ENCODE data around the gene RBM34.

The RBM34 gene

DNA sequence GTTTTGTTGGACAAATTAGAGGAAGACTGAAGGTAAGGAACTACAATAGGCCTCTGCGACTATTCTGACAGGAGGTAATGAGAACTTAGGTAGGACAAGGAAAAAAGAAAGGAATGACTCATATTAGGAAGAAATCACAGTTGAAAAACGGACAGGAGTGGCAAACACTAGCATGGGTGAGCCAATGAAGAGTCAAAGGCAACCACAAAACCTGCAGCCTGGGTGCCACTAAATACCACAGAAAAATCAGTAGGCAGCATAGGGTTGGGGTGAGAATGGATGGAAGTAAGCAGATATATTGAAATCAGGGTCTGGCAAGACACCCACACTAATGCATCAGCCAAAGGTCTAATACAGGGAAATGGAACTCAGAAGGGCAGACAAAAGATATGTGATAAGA, 10.0 kb downstream of the RBM34 start:
- peak in 1 of 5 experiments; percentile 60 for DNase-seq

DNA sequence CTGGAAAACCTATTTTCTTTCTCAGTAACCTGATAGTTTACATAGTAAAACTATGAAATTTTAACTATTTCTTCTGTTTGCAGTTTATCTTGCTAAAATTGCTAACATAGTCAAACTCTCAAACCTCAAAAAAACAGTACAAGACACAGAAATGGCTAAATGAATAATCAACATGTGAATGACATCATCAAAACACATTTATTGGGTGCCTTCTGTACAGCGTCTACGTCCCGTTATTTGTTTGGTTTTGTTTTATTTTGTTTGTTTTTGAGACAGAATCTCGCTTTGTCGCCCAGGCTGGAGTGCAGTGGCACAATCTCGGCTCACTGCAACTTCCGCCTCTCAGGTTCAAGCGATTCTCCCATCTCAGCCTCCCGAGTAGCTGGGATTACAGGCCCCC, 11.2 kb downstream of the RBM34 start:
- no peak for DNase-seq

DNA sequence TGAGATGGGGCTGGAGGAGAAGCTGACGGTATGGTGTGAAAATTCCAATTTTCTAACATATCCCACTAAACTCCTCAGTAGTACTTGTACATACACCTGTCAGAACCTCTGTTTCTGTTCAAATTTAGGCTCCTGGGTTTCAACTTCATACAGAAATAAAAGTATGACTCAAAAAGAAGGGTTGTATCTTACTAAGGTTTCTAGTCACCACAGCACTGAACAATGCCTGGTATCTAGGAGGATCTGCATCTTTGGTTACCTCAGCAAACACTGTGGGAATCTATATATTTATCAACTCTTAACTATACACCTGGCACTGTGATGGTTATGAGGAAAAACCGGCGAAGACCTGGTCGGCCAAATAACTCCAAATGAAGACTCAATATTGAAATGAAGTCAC, 13.8 kb downstream of the RBM34 start:
- DNase-seq: peak in 1 of 5 experiments; percentile 43

DNA sequence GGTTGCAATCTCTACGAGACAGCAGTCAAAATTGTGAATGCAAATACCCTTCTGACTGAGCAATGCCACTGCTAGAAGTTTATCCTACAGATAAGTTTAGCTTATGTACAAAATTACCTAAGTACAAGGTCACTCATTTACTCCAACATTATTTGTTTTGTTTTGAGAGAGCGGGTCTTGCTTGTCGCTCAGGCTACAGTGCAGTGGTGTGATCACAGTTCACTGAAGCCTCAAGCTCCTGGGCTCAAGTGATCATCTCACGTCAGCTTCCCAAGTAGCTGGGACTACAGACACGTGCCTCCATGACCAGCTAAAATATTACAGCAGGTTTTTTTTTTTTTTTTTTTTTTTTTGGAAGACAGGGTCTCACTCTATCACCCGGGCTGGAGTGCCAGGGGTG, 15.4 kb downstream of the RBM34 start:
- DNase-seq: no peak

DNA sequence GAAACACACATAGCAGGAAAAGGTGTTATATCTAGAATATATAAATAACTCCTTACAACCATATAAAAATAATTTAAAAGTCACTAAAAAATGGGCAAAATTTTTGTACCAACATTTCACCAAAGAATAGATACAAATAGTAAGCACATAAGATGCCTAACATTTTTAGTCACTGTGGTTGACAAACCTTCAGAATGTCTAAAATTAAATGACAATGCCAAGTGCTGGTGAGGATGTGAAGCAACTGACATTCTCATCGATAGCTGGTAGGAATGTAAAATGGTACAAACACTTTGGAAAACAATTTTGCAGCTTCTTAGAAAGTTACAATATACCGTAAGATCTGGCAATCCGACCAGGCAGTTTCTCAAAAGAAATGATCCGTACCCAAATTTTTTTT, 18.1 kb downstream of the RBM34 start:
- no peak for DNase-seq

DNA sequence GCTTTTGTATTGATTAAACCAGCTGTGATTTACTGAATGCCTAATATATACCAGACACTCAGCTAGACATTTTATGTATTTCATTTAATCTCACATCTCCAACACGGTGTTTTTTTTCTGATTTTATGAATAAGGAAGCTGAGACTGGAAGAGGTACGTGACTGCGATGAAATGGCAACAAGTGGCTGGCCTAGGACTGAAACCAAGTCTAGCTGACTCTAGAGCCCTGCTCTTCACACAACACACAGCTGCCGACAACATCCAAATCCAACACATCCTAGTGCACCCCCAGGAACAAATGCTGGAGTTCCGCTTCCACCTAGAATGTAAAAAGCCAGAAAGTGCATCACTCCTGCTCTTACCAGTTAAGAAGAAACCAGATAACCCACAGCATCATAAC, 21.7 kb downstream of the RBM34 start:
- DNase-seq: no peak

DNA sequence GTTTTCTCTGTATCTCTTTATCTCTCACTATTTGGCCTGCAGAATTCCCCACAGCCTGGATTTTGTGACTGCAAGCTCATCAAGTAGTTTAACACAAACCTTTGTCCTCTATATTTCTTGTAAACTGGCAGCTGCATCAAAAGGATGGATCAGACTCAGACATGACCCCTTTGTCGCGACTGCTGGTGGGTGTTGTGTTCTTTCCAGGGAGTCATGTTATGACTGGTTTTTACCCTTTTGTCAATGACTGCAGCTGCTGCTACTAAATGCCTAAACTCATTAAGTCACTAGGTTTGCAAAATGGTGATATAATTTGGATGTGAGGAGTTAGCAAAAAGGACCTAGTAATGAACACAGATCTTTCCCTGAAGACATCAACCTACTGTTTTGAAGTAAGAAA, 22.2 kb downstream of the RBM34 start:
- DNase-seq: peak in 1 of 5 experiments; percentile 48

DNA sequence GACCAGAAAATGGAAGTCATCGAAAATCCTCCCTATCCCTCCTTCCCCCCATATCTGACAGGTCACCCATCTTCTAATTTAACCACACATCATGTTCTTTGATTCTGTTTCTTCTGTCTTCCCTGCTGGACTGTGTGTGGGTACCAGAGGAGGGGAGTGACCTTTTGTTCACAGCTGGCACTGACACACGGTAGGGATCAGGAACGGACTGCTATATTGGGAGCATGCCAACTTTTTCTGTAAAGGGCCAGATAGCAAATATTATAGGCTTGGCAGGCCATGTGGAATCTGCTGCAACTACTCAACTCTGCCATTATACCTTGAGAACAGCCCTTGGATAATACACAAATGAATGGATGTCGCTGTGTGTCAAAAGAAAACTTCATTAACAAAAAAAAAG, 24.9 kb downstream of the RBM34 start:
- no peak for DNase-seq

DNA sequence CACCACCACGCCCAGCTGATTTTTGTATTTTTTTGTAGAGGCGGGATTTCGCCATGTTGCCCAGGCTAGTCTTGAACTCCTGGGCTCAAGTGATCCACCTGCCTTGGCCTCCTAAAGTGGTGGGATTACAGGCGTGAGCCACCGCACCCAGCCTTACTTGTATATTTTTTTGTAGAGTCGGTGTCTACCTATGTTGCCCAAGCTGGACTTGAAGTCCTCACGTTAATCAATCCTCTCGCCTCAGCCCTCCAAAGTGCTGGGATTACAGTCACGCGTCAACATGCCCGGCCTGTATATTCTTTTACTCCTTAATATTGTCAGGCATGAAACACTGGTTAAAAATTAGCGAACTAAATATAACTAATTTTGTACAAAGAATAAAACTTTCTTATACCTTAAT, 26.9 kb downstream of the RBM34 start:
- no peak for DNase-seq

DNA sequence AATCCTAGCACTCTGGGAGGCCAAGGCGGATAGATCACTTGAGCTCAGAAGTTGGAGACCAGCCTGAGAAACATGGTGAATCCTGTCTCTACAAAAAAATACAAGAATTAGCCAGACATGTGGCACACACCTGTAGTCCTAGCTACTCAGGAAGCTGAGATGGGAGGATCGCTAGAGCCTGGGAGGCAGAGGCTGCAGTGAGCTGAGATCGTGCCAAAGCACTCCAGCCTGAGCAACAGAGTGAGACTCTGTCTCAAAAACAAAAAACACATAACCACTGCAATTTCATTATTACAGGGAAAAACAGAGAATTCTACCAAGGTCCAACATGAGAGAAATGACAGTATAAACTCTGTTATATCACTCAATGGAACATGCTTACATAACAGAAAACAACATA, 28.0 kb downstream of the RBM34 start:
- no peak for DNase-seq

DNA sequence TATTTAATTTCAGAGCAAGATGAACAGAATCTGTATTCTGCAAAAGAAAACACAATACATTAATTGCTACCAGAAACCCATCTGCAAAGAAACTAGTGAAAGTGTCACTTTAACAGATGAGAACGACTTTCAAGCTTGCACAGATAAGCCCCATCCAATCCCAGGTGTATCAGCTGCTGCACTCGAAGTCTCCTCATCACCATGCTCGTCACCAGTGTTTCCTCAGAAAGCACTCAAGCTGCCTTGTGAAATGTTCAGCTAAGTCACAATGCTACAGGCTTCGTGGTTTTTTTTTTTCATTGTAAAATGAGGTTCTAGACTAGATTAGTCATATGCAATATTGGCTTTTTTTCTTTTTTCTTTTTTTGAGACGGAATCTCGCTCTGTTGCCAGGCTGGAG, 29.1 kb downstream of the RBM34 start:
- peak in 1 of 5 experiments; percentile 91 for DNase-seq

DNA sequence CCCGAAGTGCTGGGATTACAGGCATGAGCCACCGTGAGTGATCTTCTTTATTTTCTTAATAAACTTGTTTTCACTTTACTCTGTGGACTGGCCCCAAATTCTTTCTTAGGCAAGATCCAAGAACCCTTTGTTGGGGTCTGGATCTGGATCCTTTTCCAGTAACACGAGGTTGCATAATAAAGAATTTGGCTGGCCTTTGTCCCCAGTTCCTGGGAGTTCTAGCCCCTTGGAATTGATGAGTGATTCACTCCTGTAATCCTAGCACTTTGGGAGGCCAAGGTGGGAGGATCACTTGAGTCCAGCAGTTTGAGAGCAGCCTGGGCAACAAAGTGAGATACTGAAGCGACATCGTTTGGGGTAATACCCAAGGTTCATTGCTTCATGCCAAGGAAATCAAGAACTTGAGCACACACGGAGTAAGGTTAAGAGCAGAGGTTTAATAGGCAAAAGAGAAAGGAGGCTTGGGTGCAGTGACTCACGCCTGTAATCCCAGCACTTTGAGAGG, 30.2 kb downstream of the RBM34 start:
- DNase-seq: no peak

DNA sequence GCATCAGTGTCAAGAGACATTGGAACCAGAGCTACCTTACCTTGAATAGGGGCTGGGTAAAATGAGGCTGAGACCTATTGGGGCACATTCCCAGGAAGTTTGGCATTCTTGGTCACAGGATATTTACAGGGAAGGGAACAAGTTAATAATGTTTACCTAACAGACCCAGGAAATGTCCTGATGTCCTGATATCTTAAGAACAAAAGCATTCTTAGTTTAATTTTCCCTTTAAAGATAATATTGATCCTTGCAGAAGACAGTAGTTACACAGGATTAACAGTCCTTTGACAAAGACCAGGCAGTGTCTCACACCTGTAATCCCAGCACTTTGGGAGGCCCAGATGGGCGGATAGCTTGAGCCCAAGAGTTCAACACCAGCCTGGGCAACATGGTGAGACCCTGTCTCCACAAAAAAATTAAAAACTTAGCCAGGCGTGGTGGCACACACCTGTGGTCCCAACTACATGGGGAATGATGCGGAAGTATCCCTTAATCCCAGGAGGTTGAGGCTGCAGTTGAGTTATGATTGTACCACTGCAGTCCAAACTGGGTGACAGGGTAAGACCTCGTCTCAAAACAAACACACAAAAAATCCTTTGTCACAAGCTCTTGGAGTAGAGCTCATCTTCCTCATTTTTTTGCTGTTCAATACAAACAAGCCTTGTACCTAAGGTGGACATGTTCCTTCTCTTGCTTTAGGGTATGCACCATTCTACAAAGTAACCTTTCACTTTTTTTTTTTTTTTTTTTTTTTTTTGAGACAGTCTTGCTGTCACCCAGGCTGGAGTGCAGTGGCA, 31.1 kb downstream of the RBM34 start:
- DNase-seq: no peak

DNA sequence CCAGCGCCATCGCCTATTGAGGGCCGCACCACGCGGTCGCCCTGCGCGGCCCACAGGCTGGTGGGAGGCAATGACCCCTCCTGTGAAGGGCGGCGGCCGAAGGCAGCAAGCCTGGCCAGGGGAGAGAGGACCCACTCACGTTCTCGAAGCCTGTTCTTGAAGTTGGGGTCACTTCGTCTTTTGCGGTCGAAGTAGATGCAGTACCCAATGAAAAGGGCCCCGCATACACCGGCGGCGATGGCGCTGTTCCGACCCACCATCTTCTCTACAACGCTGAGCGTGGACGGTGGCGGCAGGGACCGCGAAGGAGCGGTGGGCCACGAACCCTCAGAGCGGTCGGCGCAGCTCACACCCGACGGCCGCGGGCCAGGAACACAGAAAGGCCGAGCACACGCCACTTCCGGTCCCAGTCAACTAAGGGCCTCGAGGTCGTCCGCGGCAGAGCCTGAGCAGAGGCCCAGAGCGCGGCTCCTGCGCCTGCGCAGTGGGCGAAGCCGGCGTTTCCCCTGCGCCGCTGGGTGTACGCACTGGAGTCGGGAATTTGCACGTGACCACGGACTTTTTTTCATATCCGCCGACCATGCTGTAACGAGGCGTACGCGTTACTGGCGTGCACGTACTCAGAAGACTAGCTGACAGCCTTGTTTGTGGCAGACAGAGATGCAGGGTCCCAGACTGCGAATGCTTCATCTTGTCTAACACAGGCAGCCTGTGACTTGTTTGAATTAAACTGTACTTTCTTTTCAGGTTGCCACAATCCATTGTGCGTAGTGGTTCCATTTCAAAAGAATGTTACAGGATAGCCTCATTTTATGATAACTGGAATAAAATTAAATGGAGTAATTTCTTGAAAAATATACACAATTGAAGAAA, 32.4 kb downstream of the RBM34 start, which contains the start of gene TOMM20:
Gene TOMM20 (minus strand): TSS at position 382 of the 873 bp plus-strand sequence. CDS start 122 bp downstream, at position 260.
- peak; percentile 85 to 98 (median 92) for DNase-seq

DNA sequence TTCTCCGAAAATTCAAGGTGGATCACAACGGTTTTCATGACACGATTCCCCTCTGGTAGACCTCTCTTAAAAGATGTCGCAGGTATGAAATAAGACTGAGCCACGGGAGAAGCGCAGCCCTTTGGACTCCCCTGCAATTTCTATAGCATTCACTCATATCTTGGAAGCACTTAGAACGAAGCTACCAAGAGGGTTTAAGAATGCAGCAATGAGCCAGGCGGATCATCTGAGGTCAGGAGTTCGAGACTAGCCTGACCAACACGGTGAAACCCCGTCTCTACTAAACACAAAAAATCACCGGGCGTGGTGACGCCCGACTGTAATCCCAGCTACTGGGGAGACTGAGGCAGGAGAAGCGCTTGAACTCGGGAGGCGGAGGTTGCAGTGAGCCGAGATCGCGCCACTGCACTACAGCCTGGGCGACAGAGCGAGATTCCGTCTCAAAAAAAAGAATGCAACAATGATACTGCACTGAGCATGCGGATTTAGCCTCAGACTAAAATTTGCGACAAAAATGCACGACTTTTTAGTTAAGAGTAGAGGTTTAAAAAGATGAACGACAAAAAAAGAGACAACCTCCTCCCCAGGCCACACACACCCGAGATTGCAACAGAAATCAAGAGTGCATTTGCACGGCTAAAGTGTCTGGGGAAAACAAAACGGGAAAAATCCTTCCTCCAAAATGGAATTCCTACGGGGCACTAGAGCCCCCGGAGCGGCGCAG, 33.2 kb downstream of the RBM34 start:
- peak in 2 of 5 experiments; percentile 6 to 42 for DNase-seq

DNA sequence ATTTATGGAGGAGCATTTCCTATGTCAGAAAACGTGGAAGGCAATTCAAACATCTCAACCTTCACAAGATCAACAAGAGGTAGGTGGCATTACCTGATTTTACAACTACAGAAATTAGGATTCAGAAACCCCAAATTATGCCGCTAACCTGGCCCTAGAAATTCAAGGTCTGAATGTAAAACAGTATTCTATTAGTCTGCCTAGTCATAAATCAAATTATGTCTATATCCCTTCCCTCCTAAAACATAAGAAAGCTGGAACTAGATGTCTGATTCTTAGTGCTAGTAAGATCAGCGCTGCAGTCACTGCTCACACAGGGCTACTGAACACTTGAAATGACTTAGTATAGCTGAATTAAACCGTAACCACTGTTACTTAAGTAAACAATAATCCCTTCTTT, 33.8 kb downstream of the RBM34 start:
- DNase-seq: no peak

DNA sequence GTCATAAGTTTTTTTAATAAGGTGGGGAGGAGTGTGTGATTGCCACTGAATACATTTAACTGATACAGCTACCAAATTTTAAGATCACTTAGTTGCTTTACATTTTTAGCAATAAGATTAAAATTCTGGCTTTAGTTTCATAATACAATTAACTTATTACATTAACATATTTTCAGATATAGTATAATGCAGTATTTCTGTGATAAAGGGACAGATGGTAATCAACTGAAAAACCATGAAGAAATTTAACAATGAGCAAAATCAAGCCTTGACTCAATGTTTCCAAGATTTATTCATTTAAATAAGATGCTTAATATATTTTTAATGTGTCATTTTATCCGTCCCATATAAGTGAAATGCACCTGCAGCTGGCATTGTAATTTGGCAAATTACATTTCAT, 36.4 kb downstream of the RBM34 start:
- no peak for DNase-seq

DNA sequence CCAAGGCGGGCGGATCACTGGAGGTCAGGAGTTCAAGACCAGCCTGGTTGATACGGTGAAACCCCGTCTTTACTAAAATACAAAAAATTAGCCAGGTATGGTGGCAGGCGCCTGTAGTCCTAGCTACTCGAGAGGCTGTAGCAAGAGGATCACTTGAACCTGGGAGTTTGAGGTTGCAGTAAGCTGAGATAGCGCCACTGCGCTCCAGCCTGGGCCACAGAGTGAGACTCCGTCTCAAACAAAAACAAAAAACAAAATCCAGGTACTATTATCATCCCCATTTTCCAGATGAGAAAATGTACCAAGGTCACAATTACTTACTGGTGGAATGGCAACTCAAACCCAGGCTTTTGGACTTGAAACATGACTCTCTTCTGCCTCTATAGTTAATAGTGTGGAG, 36.9 kb downstream of the RBM34 start:
- DNase-seq: no peak

DNA sequence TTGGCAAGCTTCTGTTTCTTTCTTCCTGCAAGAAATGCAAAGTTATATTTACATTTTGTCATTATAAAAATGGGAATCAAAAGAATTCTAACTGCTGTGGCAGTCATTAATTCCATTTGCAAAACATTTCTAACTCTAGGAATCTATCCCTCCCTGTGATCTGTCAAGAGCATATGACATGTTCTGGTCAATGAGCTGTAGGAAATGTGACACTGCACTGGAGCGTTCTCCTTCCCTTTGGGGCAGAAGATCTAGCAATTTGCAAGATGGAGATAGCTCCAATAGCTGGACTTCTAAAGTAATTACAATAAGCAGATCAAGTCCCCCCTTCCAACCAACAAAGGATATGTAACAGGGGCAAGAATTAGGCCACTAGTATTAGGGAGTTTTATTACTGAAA, 38.7 kb downstream of the RBM34 start:
- DNase-seq: no peak

DNA sequence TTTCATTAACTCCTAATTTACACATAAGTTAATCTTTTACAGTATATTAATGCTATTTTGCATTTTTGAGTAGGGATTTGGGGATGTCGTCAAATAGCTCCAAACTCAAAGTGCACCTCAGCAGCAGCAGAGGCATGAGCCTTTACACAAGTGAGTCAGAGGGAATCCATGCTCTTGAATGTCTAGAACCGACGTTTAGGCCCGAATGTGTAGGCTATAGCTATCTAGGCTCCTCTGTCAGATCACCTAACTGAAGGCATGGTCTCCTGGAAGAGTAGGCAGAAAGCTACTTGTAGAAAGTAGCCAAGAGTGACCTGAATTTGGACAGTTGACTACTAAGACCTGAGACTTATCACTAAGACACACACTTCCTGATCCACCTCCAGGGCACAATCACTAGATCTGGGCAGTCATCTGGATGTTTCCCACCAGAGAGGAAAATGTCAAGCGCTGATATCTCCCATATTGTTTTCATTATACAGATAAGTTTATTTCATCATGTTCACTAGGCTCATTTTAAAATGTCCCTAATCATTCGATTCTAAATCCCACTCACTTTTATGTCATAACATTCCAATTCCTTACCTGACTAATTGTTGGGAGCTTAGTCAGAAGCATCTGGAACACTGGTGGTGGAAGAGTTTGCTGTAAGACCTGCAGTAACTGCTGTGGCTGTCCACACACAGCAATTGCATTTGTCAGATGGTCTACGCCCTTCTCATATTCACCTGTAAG, 47.7 kb downstream of the RBM34 start:
- no peak for DNase-seq

DNA sequence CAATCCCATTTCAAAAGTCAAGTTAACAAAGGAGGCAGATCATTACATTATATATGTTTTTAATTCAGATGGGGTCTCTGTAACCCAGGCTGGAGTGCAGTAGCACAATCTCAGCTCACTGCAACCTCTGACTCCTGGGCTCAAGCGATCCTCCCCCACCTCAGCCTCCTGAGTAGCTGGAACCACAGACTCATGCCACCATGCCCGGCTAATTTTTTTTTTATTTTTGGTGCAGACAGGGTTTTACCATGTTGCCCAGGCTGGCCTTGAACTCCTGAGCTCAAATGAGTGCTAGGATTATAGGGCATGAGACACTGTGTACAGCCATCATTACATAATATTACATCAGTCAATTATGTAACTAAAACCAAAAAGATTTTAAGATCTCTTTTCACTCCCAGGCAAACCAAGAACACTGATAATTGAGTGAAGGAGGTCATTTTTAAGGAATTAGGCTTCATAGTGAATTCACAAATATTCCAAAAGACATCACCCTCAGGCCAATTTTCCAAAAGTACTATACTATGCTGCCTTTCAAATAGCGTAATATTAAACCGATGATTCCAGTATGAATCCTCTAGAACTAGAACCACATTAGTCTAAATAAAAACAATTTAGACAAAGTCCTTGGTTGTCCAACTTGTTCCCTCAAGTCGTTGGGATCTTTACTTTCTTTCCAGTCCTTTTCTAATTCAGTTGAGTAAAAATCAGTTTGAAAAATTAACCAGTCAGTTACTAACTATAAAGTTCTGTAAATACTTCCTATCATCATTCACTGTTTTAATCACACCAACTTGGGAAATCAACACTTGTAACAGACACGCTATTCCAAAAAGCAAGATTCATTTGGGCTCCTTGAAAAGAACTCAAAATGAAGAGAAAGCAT, 48.5 kb downstream of the RBM34 start:
- DNase-seq: no peak

Measured in T-helper 2 cell (primary cell).